Measurements from ENCODE around the gene PPP4R3B. TPM values are rescaled to one million over a fixed set of nuclear protein-coding genes. Genes with fewer than 3 reads are reported as not detected.
"Not testable (repeated sequence)": the region's sequence is repeated elsewhere in the genome, so short reads cannot be mapped to it uniquely, and the experiment has no call there.

The PPP4R3B gene
- total RNA-seq, 1 donor from 2014 or later = 42.9 TPM

DNA sequence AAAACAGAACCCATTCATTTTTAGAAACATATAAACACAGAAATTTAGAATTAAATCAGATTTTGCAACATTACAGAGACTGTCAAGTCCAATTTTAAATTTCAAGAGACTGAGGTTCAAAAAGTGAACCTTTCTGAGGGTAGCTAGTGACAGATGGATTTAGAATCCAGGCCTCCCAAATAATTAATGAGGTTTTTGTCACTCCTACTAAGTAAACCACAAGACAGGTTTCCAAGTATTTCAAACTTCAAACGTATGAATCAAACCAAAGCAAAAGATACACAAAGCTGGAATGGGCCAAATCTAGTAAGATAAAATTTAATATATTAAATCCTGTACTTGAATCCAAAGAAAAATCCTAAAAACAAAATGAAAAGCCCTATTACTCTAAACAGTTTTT is 25.3 kb downstream of the PPP4R3B start:
- no peak overlapping the region for H3K4me3 ChIP-seq (ENCODE audit: low read depth, low read length)
- no peak for FAIRE-seq
- no peak for DNase-seq (ENCODE audit: low read depth)
- H3K36me3 ChIP-seq (ENCODE audit: control insufficient read depth, insufficient read depth, low read length) = no peaks in the 10 kb centered on the region
- no peak for TF ChIP-seq CTCF (IDR thresholded peaks at IDR 0.05; ENCODE audit: insufficient read depth, low read length, severe bottlenecking)
- no peaks in the 10 kb centered on the region for H3K27me3 ChIP-seq (ENCODE audit: control insufficient read depth, insufficient read depth, low read length)

- Histone ChIP-seq H3K4me3 (ENCODE audit: low read depth, low read length) (no peak overlapping the region), H3K27me3 (ENCODE audit: control insufficient read depth, insufficient read depth, low read length) (no peaks in the 10 kb centered on the region), H3K36me3 (ENCODE audit: control insufficient read depth, insufficient read depth, low read length) (no peaks in the 10 kb centered on the region)
- FAIRE-seq = no peak
- no peak for TF ChIP-seq CTCF (IDR thresholded peaks at IDR 0.05; ENCODE audit: insufficient read depth, low read length, severe bottlenecking)
- peak; percentile 87 for DNase-seq (ENCODE audit: low read depth)
These were observed 26.5 kb downstream of the PPP4R3B start for GRCh38 chr2:55590810-55591440.

- Histone ChIP-seq H3K4me3 (ENCODE audit: low read depth, low read length) (no peak overlapping the region), H3K36me3 (ENCODE audit: control insufficient read depth, insufficient read depth, low read length) (no peaks in the 10 kb centered on the region)
- peak; percentile 35 for DNase-seq (ENCODE audit: low read depth)
These were observed 31.9 kb downstream of the PPP4R3B start for GRCh38 chr2:55585451-55586080.

GRCh38 chr2:55581874-55582547 is 35.4 kb downstream of the PPP4R3B start:
- no peak overlapping the region for H3K4me3 ChIP-seq (ENCODE audit: low read depth, low read length)
- DNase-seq (ENCODE audit: low read depth) (no peak), FAIRE-seq (no peak)
- H3K27me3 ChIP-seq (ENCODE audit: control insufficient read depth, insufficient read depth, low read length) = no peaks in the 10 kb centered on the region
- TF ChIP-seq CTCF (IDR thresholded peaks at IDR 0.05; ENCODE audit: insufficient read depth, low read length, severe bottlenecking) = no peak
- H3K36me3 ChIP-seq (ENCODE audit: control insufficient read depth, insufficient read depth, low read length) = no peaks in the 10 kb centered on the region

More at GRCh38 chr2:55585451-55586080, 31.9 kb downstream of the PPP4R3B start:
- no peaks in the 10 kb centered on the region for H3K27me3 ChIP-seq (ENCODE audit: control insufficient read depth, insufficient read depth, low read length)
- no peak for FAIRE-seq
- no peak for TF ChIP-seq CTCF (IDR thresholded peaks at IDR 0.05; ENCODE audit: insufficient read depth, low read length, severe bottlenecking)

DNA sequence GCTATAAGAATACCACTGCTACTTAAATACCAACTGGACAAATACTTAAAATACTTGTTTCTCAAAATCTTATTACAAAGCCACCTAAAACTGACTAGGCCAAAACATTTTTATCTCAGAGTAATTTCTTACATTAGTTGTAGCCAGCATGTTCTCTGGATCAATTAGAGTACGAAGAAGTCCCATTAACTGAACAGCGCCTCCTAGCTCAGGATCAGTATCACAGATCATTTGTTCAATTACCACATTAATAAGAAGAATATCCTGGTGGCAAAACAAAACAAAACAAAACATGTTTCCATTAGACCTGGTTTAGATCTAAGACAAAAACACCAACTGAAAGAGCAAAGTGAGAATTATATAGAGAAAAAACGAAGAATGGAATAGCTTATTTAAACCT is 36.0 kb downstream of the PPP4R3B start:
- TF ChIP-seq CTCF (IDR thresholded peaks at IDR 0.05; ENCODE audit: insufficient read depth, low read length, severe bottlenecking) = no peak
- Histone ChIP-seq H3K4me3 (ENCODE audit: low read depth, low read length) (no peak overlapping the region), H3K27me3 (ENCODE audit: control insufficient read depth, insufficient read depth, low read length) (no peaks in the 10 kb centered on the region), H3K36me3 (ENCODE audit: control insufficient read depth, insufficient read depth, low read length) (no peaks in the 10 kb centered on the region)
- peak; percentile 9 for DNase-seq (ENCODE audit: low read depth)
- FAIRE-seq = no peak

- DNase-seq (ENCODE audit: low read depth); H3K27me3 ChIP-seq (ENCODE audit: control insufficient read depth, insufficient read depth, low read length); H3K36me3 ChIP-seq (ENCODE audit: control insufficient read depth, insufficient read depth, low read length); FAIRE-seq; H3K4me3 ChIP-seq (ENCODE audit: low read depth, low read length): not testable (repeated sequence)
These were observed 48.4 kb downstream of the PPP4R3B start for GRCh38 chr2:55569002-55569401.

Data from bronchial epithelial cell (primary cell).